Neural cell (in vitro differentiated cells): ENCODE data around the gene ZNF560. TPM values are rescaled to one million over a fixed set of nuclear protein-coding genes. Genes with fewer than 3 reads are reported as not detected.
A peak's percentile ranks its signal among the peaks of the same experiment; 100 is the strongest.

Experiments used
- H2AFZ ChIP-seq: fragments of 200-600, 300-800 bp; sonication (generic), shearing (Covaris generic); 2 replicates; pipeline ENCODE4 v1.6.0; 2014; ENCODE audit warnings: low read depth, mild to moderate bottlenecking, antibody characterized with exemption, low read length, moderate library complexity
- H3F3A ChIP-seq: fragments of 200-600 bp; shearing (Covaris generic); 2 replicates; pipeline ENCODE4 v1.6.1; 2016; ENCODE audit warnings: mild to moderate bottlenecking, moderate library complexity, mixed read lengths, antibody characterized with exemption, low read length; ENCODE audit not compliant: insufficient read depth, poor library complexity, severe bottlenecking
- H3K27ac ChIP-seq: fragments of 200-600, 300-800 bp; sonication (generic), shearing (Covaris generic); 2 replicates; pipeline ENCODE4 v1.5.1; 2014; ENCODE audit warnings: mild to moderate bottlenecking, low read length, moderate library complexity
- H3K27me3 ChIP-seq: fragments of 300-800, 200-600 bp; sonication (generic), shearing (Covaris generic); 2 replicates; pipeline ENCODE4 v1.6.0; 2014; ENCODE audit warnings: mild to moderate bottlenecking, low read depth, low read length, moderate library complexity; ENCODE audit not compliant: insufficient read depth
- H3K36me3 ChIP-seq: fragments of 300-800, 200-600 bp; sonication (generic), shearing (Covaris generic); 2 replicates; pipeline ENCODE4 v1.5.1; 2014; ENCODE audit warnings: mild to moderate bottlenecking, antibody characterized with exemption, low read length, moderate library complexity; ENCODE audit not compliant: insufficient read depth
- H3K4me2 ChIP-seq: fragments of 300-800, 200-600 bp; sonication (generic), shearing (Covaris generic); 2 replicates; pipeline ENCODE4 v1.6.0; 2014; ENCODE audit warnings: mild to moderate bottlenecking, low read length
- H3K4me3 ChIP-seq: fragments of 300-800, 200-600 bp; sonication (generic), shearing (Covaris generic); 2 replicates; pipeline ENCODE4 v1.5.1; 2014; ENCODE audit warnings: mild to moderate bottlenecking, low read length, moderate library complexity
- H3K79me2 ChIP-seq: fragments of 200-600 bp; shearing (Covaris generic); replicated peaks from 2 replicates; pipeline ENCODE4 v1.6.0; 2014; ENCODE audit warnings: mild to moderate bottlenecking, low read length, moderate library complexity; ENCODE audit not compliant: insufficient read depth
- H3K9ac ChIP-seq: fragments of 300-800, 200-600 bp; sonication (generic), shearing (Covaris generic); 2 replicates; pipeline ENCODE4 v1.6.1; 2016; ENCODE audit warnings: mild to moderate bottlenecking, low read length, mixed read lengths
- H3K9me2 ChIP-seq: fragments of 200-600 bp; shearing (Covaris generic); 2 replicates; pipeline ENCODE4 v1.6.1; 2016; ENCODE audit warnings: mild to moderate bottlenecking, low read length, mixed read lengths; ENCODE audit not compliant: insufficient read depth
- H3K9me3 ChIP-seq: fragments of 200-600, 300-800 bp; sonication (generic), shearing (Covaris generic); 2 replicates; pipeline ENCODE4 v1.6.1; 2016; ENCODE audit warnings: mild to moderate bottlenecking, mixed run types, low read length, moderate library complexity, mixed read lengths
- H4K20me1 ChIP-seq: fragments of 200-600 bp; shearing (Covaris generic); 2 replicates; pipeline ENCODE4 v1.6.1; 2016; ENCODE audit warnings: mild to moderate bottlenecking, mixed run types; ENCODE audit not compliant: insufficient read depth
- CTCF ChIP-seq: fragments of 450-650 bp; IDR thresholded peaks from 2 replicates; pipeline ENCODE4 v1.5.1; 2014; ENCODE audit warnings: antibody characterized with exemption, mild to moderate bottlenecking, moderate library complexity; ENCODE audit not compliant: poor library complexity, severe bottlenecking
- EP300 ChIP-seq: fragments of 450-650 bp; conservative IDR thresholded peaks from 2 replicates; pipeline ENCODE4 v1.6.1; 2014; ENCODE audit warnings: antibody characterized with exemption, mild to moderate bottlenecking, moderate library complexity; ENCODE audit not compliant: poor library complexity, severe bottlenecking
- EZH2 ChIP-seq: fragments of 200-600, 300-800 bp; shearing (Covaris generic), sonication (generic); IDR thresholded peaks from 2 replicates; pipeline ENCODE4 v1.6.1; 2014; ENCODE audit warnings: antibody characterized with exemption, low read length, borderline replicate concordance, mild to moderate bottlenecking; ENCODE audit not compliant: insufficient read depth, poor library complexity, severe bottlenecking
- MXI1 ChIP-seq: fragments of 450-650 bp; conservative IDR thresholded peaks from 2 replicates; pipeline ENCODE4 v1.6.1; 2014; ENCODE audit warnings: antibody characterized with exemption, mild to moderate bottlenecking; ENCODE audit not compliant: poor library complexity, severe bottlenecking
- POLR2AphosphoS5 ChIP-seq: IDR thresholded peaks from 2 replicates; pipeline ENCODE4 v1.6.1; 2012
- RAD21 ChIP-seq: fragments of 450-650 bp; conservative IDR thresholded peaks from 2 replicates; pipeline ENCODE4 v1.6.1; 2014; ENCODE audit warnings: antibody characterized with exemption, mild to moderate bottlenecking, moderate library complexity
- REST ChIP-seq: IDR thresholded peaks from 2 replicates; pipeline ENCODE4 v1.6.1; 2012; ENCODE audit warnings: borderline replicate concordance
- SMC3 ChIP-seq: fragments of 450-650 bp; conservative IDR thresholded peaks from 2 replicates; pipeline ENCODE4 v1.6.1; 2014; ENCODE audit warnings: antibody characterized with exemption, mild to moderate bottlenecking, moderate library complexity; ENCODE audit not compliant: poor library complexity
- TAF1 ChIP-seq: IDR thresholded peaks from 2 replicates; pipeline ENCODE4 v1.6.1; 2012; ENCODE audit warnings: low read depth
- polyA plus RNA-seq: library from polyadenylated mRNA; depleted of rRNA; stranded (reverse); fragments of >200 nt; gene quantifications from 2 replicates; pipeline ENCODE4 v1.2.3, GENCODE V29; 2014

The ZNF560 gene
- polyA plus RNA-seq, 1 donor from 2014 or later, result 0.61 TPM

GRCh38 chr19:9431475-9431874 lies 66.9 kb downstream of the ZNF560 start:
- no peak overlapping the region for H3K27ac ChIP-seq
- no peak overlapping the region for H3K4me2 ChIP-seq
- peaks cover 32% of the 10 kb centered on the region for H3K79me2 ChIP-seq
- TF ChIP-seq SMC3 (no peak), CTCF (peak; percentile 43)
- no peaks in the 10 kb centered on the region for H3K9me2 ChIP-seq
- H2AFZ ChIP-seq, result no peak overlapping the region
- no peaks in the 10 kb centered on the region for H3K9me3 ChIP-seq
- no peak overlapping the region for H3K9ac ChIP-seq
- H3F3A ChIP-seq, result no peaks in the 10 kb centered on the region
- H4K20me1 ChIP-seq, result no peaks in the 10 kb centered on the region
- H3K4me3 ChIP-seq, result no peak overlapping the region
- H3K36me3 ChIP-seq, result peaks cover 3% of the 10 kb centered on the region
- H3K27me3 ChIP-seq, result no peaks in the 10 kb centered on the region

- peaks cover 3% of the 10 kb centered on the region for H3K36me3 ChIP-seq
- H3K4me2 ChIP-seq, result no peak overlapping the region
- no peaks in the 10 kb centered on the region for H3K27me3 ChIP-seq
- no peaks in the 10 kb centered on the region for H3K9me2 ChIP-seq
- H4K20me1 ChIP-seq, result no peaks in the 10 kb centered on the region
- no peak overlapping the region for H3K4me3 ChIP-seq
- H3K9ac ChIP-seq, result no peak overlapping the region
- no peak overlapping the region for H3K27ac ChIP-seq
- H3K9me3 ChIP-seq, result no peaks in the 10 kb centered on the region
- no peaks in the 10 kb centered on the region for H3F3A ChIP-seq
- no peak for TF ChIP-seq EP300
- no peak for TF ChIP-seq SMC3
- no peak for TF ChIP-seq CTCF
- H3K79me2 ChIP-seq, result peaks cover 22% of the 10 kb centered on the region
- H2AFZ ChIP-seq, result no peak overlapping the region
Observed at GRCh38 chr19:9430444-9430843, 68.0 kb downstream of the ZNF560 start.

DNA sequence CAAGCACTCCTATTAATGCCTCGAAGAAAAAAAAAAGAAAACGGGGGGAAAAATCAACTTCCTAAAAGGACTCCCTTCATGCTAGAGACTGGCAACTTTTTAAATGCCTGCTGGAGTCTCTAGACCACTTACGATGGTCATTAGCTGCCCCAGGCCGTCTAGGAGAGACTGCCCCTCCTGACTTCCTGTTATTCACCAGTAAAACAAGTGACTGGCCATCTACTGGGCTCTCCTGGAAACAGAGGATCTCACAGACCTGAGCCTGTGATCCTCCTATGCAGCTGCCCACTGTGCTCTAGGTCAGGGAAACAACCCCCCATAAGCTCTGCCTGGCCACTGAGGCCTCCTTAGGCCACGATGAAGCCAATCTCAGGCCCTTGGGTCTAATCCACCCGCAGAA lies 70.5 kb downstream of the ZNF560 start:
- Histone ChIP-seq H3K9me2 (no peaks in the 10 kb centered on the region), H4K20me1 (no peaks in the 10 kb centered on the region), H3K9ac (no peak overlapping the region), H3K36me3 (peaks cover 5% of the 10 kb centered on the region), H3K79me2 (peaks cover 3% of the 10 kb centered on the region), H3K9me3 (no peaks in the 10 kb centered on the region), H3K4me2 (no peak overlapping the region), H2AFZ (no peak overlapping the region), H3K4me3 (no peak overlapping the region), H3K27me3 (no peaks in the 10 kb centered on the region), H3K27ac (no peak overlapping the region), H3F3A (no peaks in the 10 kb centered on the region)
- TF ChIP-seq REST (no peak), RAD21 (no peak), TAF1 (no peak), EZH2 (no peak), POLR2AphosphoS5 (no peak), CTCF (no peak), MXI1 (no peak), EP300 (no peak), SMC3 (no peak)
